Mesenchymal stem cell (in vitro differentiated cells and primary cell): ENCODE results near the gene DPF3.

Experiments
- DNase-seq: peaks from one replicate; pipeline ENCODE4 v3.0.0-alpha.2; 2013
- H2AFZ ChIP-seq: one replicate; pipeline ENCODE4 v1.6.1; 2013; ENCODE audit warnings: low read depth, mild to moderate bottlenecking, control low read depth, inconsistent platforms, low read length, moderate library complexity
- H2AK5ac ChIP-seq: 2 replicates; pipeline ENCODE4 v1.6.1; 2013; ENCODE audit warnings: low read length, moderate library complexity, mild to moderate bottlenecking, inconsistent platforms; ENCODE audit not compliant: severe bottlenecking
- H2BK120ac ChIP-seq: one replicate; pipeline ENCODE4 v1.6.1; 2013; ENCODE audit warnings: low read depth, mild to moderate bottlenecking, inconsistent platforms, low read length, moderate library complexity
- H2BK12ac ChIP-seq, 2 experiments: one replicate each; pipeline ENCODE4 v1.6.1; 2013; ENCODE audit warnings: inconsistent platforms in 2 of 2, low read length in 2 of 2, mild to moderate bottlenecking in 2 of 2, moderate library complexity in 2 of 2, control low read depth in 1 of 2
- H2BK15ac ChIP-seq: one replicate; pipeline ENCODE4 v1.6.1; 2013; ENCODE audit warnings: mild to moderate bottlenecking, low read depth, inconsistent platforms; ENCODE audit not compliant: poor library complexity, severe bottlenecking
- H2BK5ac ChIP-seq: 2 replicates; pipeline ENCODE4 v1.6.1; 2013; ENCODE audit warnings: low read depth, mild to moderate bottlenecking, low read length, control low read depth, inconsistent platforms; ENCODE audit not compliant: poor library complexity, severe bottlenecking
- H3K14ac ChIP-seq, 2 experiments: one replicate each; pipeline ENCODE4 v1.6.1; 2013; ENCODE audit warnings: inconsistent platforms in 2 of 2, low read length in 2 of 2, control low read depth in 1 of 2, mild to moderate bottlenecking in 1 of 2, moderate library complexity in 1 of 2
- H3K18ac ChIP-seq, 2 experiments: one replicate each; pipeline ENCODE4 v1.6.1; 2013; ENCODE audit warnings: inconsistent platforms in 2 of 2, low read length in 2 of 2, control low read depth in 1 of 2, low read depth in 1 of 2, mild to moderate bottlenecking in 1 of 2
- H3K23ac ChIP-seq, 2 experiments: one replicate each; pipeline ENCODE4 v1.6.1; 2013; ENCODE audit warnings: inconsistent platforms in 2 of 2, low read length in 2 of 2, mild to moderate bottlenecking in 2 of 2, moderate library complexity in 2 of 2, control low read depth in 1 of 2
- H3K27ac ChIP-seq: 2 replicates; pipeline ENCODE4 v1.5.1; 2013; ENCODE audit warnings: mild to moderate bottlenecking, moderate library complexity, low read length, control low read depth, inconsistent platforms; ENCODE audit not compliant: poor library complexity, severe bottlenecking
- H3K27me3 ChIP-seq, 2 experiments: 2 replicates each; pipeline versions ENCODE4 v1.6.1 to v1.7.0; 2013; ENCODE audit warnings: low read length in 2 of 2, mild to moderate bottlenecking in 2 of 2, moderate library complexity in 2 of 2, control low read depth in 1 of 2, inconsistent platforms in 1 of 2; ENCODE audit not compliant: control insufficient read depth in 1 of 2, insufficient read depth in 1 of 2
- H3K36me3 ChIP-seq, 2 experiments: 2 replicates each; pipeline versions ENCODE4 v1.6.1 to v1.7.0; 2013; ENCODE audit warnings: low read length in 2 of 2, control low read depth in 1 of 2, inconsistent platforms in 1 of 2, low read depth in 1 of 2, mild to moderate bottlenecking in 1 of 2; ENCODE audit not compliant: insufficient read depth in 2 of 2, control insufficient read depth in 1 of 2
- H3K4ac ChIP-seq, 2 experiments: one replicate each; pipeline ENCODE4 v1.6.1; 2013; ENCODE audit warnings: inconsistent platforms in 2 of 2, low read length in 2 of 2, mild to moderate bottlenecking in 2 of 2, moderate library complexity in 2 of 2, control low read depth in 1 of 2, low read depth in 1 of 2
- H3K4me1 ChIP-seq: 2 replicates; pipeline ENCODE4 v1.6.1; 2013; ENCODE audit warnings: low read depth, low read length, control low read depth; ENCODE audit not compliant: control insufficient read depth, insufficient read depth
- H3K4me2 ChIP-seq: 2 replicates; pipeline ENCODE4 v1.6.1; 2013; ENCODE audit warnings: low read length, mild to moderate bottlenecking, inconsistent platforms; ENCODE audit not compliant: poor library complexity, severe bottlenecking
- H3K4me3 ChIP-seq, 2 experiments: 2 replicates each; pipeline versions ENCODE4 v1.5.1 to v1.7.0; 2013; ENCODE audit warnings: low read length in 2 of 2, mild to moderate bottlenecking in 2 of 2, control low read depth in 1 of 2, low read depth in 1 of 2; ENCODE audit not compliant: insufficient read depth in 1 of 2
- H3K79me1 ChIP-seq: replicated peaks from 2 replicates; pipeline ENCODE4 v1.6.1; 2013; ENCODE audit warnings: mild to moderate bottlenecking, control low read depth, low read length, inconsistent platforms; ENCODE audit not compliant: poor library complexity, severe bottlenecking
- H3K9ac ChIP-seq: 2 replicates; pipeline ENCODE4 v1.7.0; 2013; ENCODE audit warnings: mild to moderate bottlenecking, low read length, moderate library complexity
- H3K9me3 ChIP-seq: 2 replicates; pipeline ENCODE4 v1.7.0; 2013; ENCODE audit warnings: mild to moderate bottlenecking, low read length; ENCODE audit not compliant: control insufficient read depth
- H4K8ac ChIP-seq: one replicate; pipeline ENCODE4 v1.6.1; 2013; ENCODE audit warnings: inconsistent platforms, mild to moderate bottlenecking, low read length, moderate library complexity
- H4K91ac ChIP-seq: one replicate; pipeline ENCODE4 v1.6.1; 2013; ENCODE audit warnings: mild to moderate bottlenecking, low read length, inconsistent platforms
- WGBS: methylation state at CpG from one replicate; pipeline ENCODE4 v1.1.7; 2013; ENCODE audit warnings: mixed read lengths; 5-methylcytosine and 5-hydroxymethylcytosine counted together

Gene DPF3

GRCh38 chr14:72808564-72808963 lies 85.3 kb downstream of the DPF3 start:
- DNase-seq = no peak
- Histone ChIP-seq H2BK5ac (no peak overlapping the region), H3K23ac (no peak overlapping the region), H3K79me1 (peaks cover 45% of the 10 kb centered on the region), H3K4me3 (no peak overlapping the region), H3K4ac (no peak overlapping the region), H3K4me1 (peaks cover 12% of the 10 kb centered on the region), H3K27me3 (no peaks in the 10 kb centered on the region), H2BK120ac (no peak overlapping the region), H2AK5ac (no peak overlapping the region), H2BK15ac (no peak overlapping the region), H3K36me3 (peaks cover 0 to 21% of the 10 kb centered on the region in 2 experiments), H3K18ac (no peak overlapping the region), H3K9me3 (no peaks in the 10 kb centered on the region), H4K8ac (no peak overlapping the region), H2BK12ac (no peak overlapping the region), H3K4me2 (no peak overlapping the region), H3K14ac (no peak overlapping the region), H4K91ac (no peak overlapping the region), H3K27ac (no peak overlapping the region), H2AFZ (no peak overlapping the region), H3K9ac (no peak overlapping the region)
- 97% methylated on average over 4 of the region's 4 CpGs for WGBS

DNA sequence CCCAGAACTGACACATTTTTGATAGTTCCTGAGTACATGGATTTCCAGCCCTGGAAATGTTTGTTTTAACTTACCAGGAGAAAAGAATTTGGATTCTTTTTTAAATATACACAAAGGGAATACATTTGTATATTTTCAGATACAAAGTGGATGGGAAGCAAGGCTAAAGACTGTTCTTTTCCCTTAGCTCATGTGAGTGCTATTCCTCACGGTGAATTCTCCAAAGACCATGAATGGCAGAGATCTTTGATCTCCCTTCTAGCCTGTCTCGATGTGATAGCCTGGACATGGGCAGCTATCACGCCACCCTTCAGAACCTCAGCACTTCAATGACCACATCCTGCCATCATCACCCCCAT lies 91.3 kb downstream of the DPF3 start:
- no peak overlapping the region for H3K4me2 ChIP-seq
- WGBS = 90% methylated on average over 3 of the region's 3 CpGs
- H3K18ac ChIP-seq = no peak overlapping the region

DNA sequence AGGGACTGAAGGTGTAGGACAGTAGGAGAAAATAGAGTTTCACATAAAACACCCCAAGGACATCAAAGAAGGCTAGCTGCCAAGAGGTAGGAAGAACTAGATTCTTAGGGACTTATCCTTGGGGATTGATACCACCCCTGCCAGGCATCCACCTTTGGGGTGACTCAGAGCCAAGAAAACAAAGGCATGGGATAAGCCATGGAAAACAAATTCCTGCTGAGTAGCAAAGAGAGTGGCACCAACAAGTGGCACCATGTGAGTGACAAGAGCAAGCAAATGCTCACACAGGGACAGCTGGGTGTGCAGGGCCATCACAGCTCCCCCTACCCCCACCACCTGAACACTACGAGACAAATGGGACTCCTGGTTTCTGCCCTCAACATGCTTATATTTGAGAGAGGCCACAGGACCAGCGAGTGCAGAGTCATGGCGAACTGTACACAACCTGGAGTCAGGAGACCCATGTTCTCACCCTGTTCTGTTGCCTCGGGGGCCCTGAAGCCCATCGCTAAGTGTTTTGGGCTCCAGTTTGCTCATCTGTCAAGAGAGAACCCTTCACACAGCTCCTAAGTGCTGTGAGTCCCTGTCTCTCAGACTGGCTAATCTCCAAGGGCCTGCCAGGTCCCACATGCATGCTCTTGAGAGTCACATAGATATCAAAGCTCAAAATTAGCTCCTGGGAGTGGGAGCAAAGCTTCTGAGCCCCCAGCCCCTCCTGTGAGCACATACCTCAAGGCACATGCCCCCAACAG lies 91.9 kb downstream of the DPF3 start:
- H2BK120ac ChIP-seq = no peak overlapping the region
- no peak overlapping the region for H4K91ac ChIP-seq
- no peak overlapping the region for H3K9ac ChIP-seq
- no peaks in the 10 kb centered on the region for H3K9me3 ChIP-seq
- H3K4me3 ChIP-seq = no peak overlapping the region
- H3K27me3 ChIP-seq = no peaks in the 10 kb centered on the region
- peak overlapping the region; percentile 5 for H2AK5ac ChIP-seq
- H2BK12ac ChIP-seq = peak overlapping the region in 1 of 2 experiments; percentile 26
- no peak for DNase-seq
- no peak overlapping the region for H3K14ac ChIP-seq
- WGBS = 91% methylated on average over 5 of the region's 5 CpGs
- no peak overlapping the region for H3K18ac ChIP-seq
- H2AFZ ChIP-seq = no peak overlapping the region
- H3K36me3 ChIP-seq = peaks cover 0 to 6% of the 10 kb centered on the region in 2 experiments
- no peak overlapping the region for H3K23ac ChIP-seq
- H2BK15ac ChIP-seq = no peak overlapping the region
- H4K8ac ChIP-seq = no peak overlapping the region
- peak overlapping the region; percentile 87 for H3K27ac ChIP-seq
- peaks cover 20% of the 10 kb centered on the region for H3K79me1 ChIP-seq
- no peak overlapping the region for H3K4me2 ChIP-seq
- H2BK5ac ChIP-seq = no peak overlapping the region
- no peak overlapping the region for H3K4ac ChIP-seq
- H3K4me1 ChIP-seq = peaks cover 19% of the 10 kb centered on the region

More for the DNA sequence above, 91.3 kb downstream of the DPF3 start:
- H3K4ac ChIP-seq = no peak overlapping the region
- peaks cover 19% of the 10 kb centered on the region for H3K4me1 ChIP-seq
- H3K9ac ChIP-seq = no peak overlapping the region
- no peak overlapping the region for H3K4me3 ChIP-seq
- no peak overlapping the region for H2BK12ac ChIP-seq
- no peak overlapping the region for H2BK120ac ChIP-seq
- no peak overlapping the region for H4K8ac ChIP-seq
- no peak overlapping the region for H3K27ac ChIP-seq
- H4K91ac ChIP-seq = no peak overlapping the region
- no peak overlapping the region for H2BK15ac ChIP-seq
- no peaks in the 10 kb centered on the region for H3K27me3 ChIP-seq
- peaks cover 0 to 6% of the 10 kb centered on the region in 2 experiments for H3K36me3 ChIP-seq
- H2AK5ac ChIP-seq = no peak overlapping the region
- H2BK5ac ChIP-seq = no peak overlapping the region
- no peak overlapping the region for H3K14ac ChIP-seq
- no peak overlapping the region for H2AFZ ChIP-seq
- H3K79me1 ChIP-seq = peaks cover 20% of the 10 kb centered on the region
- no peaks in the 10 kb centered on the region for H3K9me3 ChIP-seq
- no peak overlapping the region for H3K23ac ChIP-seq
- no peak for DNase-seq

DNA sequence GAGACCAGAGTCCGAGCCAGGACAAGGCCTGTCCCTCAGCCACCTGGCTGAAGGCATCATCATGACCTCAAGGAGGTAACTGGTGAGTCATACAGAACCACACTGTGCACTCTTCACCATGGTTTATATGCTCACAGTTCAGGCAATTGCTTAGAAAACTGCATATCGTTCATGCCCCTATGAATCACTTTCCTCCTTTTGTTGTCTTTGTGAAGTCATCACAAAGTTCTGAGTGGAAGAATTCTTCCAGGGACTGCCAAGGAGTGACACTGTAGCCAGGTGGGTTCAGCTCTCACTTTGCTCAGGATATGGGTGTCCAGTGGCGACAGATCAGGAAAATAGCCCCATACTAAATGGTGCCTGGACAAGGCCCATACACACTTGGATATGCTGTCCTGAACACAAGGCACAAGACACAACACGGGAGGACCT lies 92.5 kb downstream of the DPF3 start:
- peak overlapping the region; percentile 14 for H4K91ac ChIP-seq
- peak overlapping the region; percentile 5 for H2AK5ac ChIP-seq
- peak overlapping the region in 1 of 2 experiments; percentile 26 for H2BK12ac ChIP-seq
- peak overlapping the region; percentile 87 for H3K27ac ChIP-seq
- H3K79me1 ChIP-seq = peaks cover 21% of the 10 kb centered on the region
- H3K18ac ChIP-seq = no peak overlapping the region
- peaks cover 19% of the 10 kb centered on the region for H3K4me1 ChIP-seq
- peaks cover 0 to 6% of the 10 kb centered on the region in 2 experiments for H3K36me3 ChIP-seq
- no peak overlapping the region for H3K4me2 ChIP-seq
- no peak overlapping the region for H3K23ac ChIP-seq
- H3K4ac ChIP-seq = peak overlapping the region in 1 of 2 experiments; percentile 18
- H3K27me3 ChIP-seq = no peaks in the 10 kb centered on the region
- peak; percentile 81 for DNase-seq
- H2AFZ ChIP-seq = no peak overlapping the region
- peak overlapping the region in 1 of 2 experiments; percentile 31 for H3K14ac ChIP-seq
- H4K8ac ChIP-seq = no peak overlapping the region
- H2BK15ac ChIP-seq = no peak overlapping the region
- WGBS = 40% methylated on average over 3 of the region's 4 CpGs
- no peak overlapping the region for H3K9ac ChIP-seq
- H3K9me3 ChIP-seq = no peaks in the 10 kb centered on the region
- H2BK5ac ChIP-seq = no peak overlapping the region
- no peak overlapping the region for H2BK120ac ChIP-seq
- no peak overlapping the region for H3K4me3 ChIP-seq
